Body of pancreas (tissue), 4 donors: ENCODE measurements around the gene ITPRIPL2.

Source experiments
- CTCF ChIP-seq, 7 experiments: fragments of 450-650 bp in 4 of 7; fragments of 200-600 bp in 3 of 7; sonication (generic) in 3 of 7; IDR thresholded peaks; one replicate each; pipeline ENCODE4 v1.5.1; 2016 to 2019; ENCODE audit warnings: antibody characterized with exemption in 7 of 7
- POLR2A ChIP-seq, 3 donors: fragments of 450-650 bp; IDR thresholded peaks; one replicate each; pipeline ENCODE4 v1.6.1; 2016; ENCODE audit warnings: antibody characterized with exemption in 3 of 3, mild to moderate bottlenecking in 2 of 3

- no peak for TF ChIP-seq POLR2A (IDR thresholded peaks at IDR 0.05)
- peak in 1 of 7 experiments; percentile 15 for TF ChIP-seq CTCF (IDR thresholded peaks at IDR 0.05)
These were observed 789 bp downstream of the ITPRIPL2 start for GRCh38 chr16:19114359-19115147.
